ENCODE data around the gene CITED2.

CITED2 gene

DNA sequence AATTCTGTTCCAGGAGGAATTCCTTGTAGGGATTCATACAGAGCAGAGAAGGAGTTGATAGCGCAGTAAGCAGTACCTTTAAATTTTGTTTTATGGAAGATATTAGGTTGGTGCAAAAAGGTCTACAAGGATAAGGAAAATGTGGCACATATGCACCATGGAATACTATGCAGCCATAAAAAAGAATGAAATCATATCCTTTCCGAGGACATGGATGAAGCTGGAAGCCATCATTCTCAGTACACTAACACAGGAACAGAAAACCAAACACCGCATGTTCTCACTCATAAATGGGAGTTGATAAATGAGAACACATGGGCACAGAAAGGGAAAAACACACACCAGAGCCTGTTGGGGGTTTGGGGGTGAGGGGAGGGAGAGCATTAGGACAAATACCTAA lies 45.2 kb downstream of the CITED2 start:
- H3K36me3 Mint-ChIP-seq (ENCODE audit: insufficient read depth), result no peaks in the 10 kb centered on the region

DNA sequence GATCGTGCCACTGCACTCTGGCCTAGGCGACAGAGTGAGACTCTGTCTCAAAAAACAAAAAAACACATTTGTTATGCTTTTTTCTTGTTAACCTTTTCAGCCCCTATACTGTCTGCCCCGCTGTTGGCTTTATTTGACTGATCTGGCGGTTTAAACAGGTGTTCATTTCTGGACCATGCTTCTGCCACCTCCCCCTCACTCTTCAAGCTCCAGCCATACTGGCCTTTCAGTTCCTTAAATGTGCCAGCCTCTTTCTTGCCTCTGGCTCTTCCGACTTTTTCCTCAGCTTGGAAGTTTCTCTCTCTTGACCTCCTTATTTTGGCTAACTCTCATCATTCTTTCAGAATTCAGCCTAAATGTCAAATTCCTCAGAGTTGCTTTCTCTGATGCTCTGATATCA lies 47.4 kb downstream of the CITED2 start:
- H3K4me1 Mint-ChIP-seq, result peaks cover 37% of the 10 kb centered on the region
- peaks cover 6% of the 10 kb centered on the region for H3K36me3 Mint-ChIP-seq (ENCODE audit: insufficient read depth)
- no peak overlapping the region for H3K4me3 Mint-ChIP-seq
- no peaks in the 10 kb centered on the region for H3K9me3 Mint-ChIP-seq
- no peak for DNase-seq (ENCODE audit: low spot score in 2 of 2)
- no peaks in the 10 kb centered on the region for H3K27me3 Mint-ChIP-seq
- peak overlapping the region; percentile 11 for H3K27ac Mint-ChIP-seq (ENCODE audit: low read depth)
- no peak for ATAC-seq (replicated peaks; ENCODE audit: extremely low read depth, poor library complexity, severe bottlenecking)

More for the DNA sequence above, 45.2 kb downstream of the CITED2 start:
- Mint-ChIP-seq H3K4me3 (no peak overlapping the region), H3K9me3 (no peaks in the 10 kb centered on the region), H3K27me3 (no peaks in the 10 kb centered on the region), H3K27ac (ENCODE audit: low read depth) (no peak overlapping the region), H3K4me1 (peaks cover 16% of the 10 kb centered on the region)
- ATAC-seq (replicated peaks; ENCODE audit: extremely low read depth, poor library complexity, severe bottlenecking) (no peak), DNase-seq (ENCODE audit: low spot score in 2 of 2) (no peak)

- Mint-ChIP-seq H3K27ac (ENCODE audit: low read depth) (peak overlapping the region; percentile 97), H3K4me1 (peaks cover 37% of the 10 kb centered on the region), H3K4me3 (no peak overlapping the region), H3K27me3 (no peaks in the 10 kb centered on the region), H3K36me3 (ENCODE audit: insufficient read depth) (peaks cover 6% of the 10 kb centered on the region), H3K9me3 (no peaks in the 10 kb centered on the region)
- ATAC-seq (replicated peaks; ENCODE audit: extremely low read depth, poor library complexity, severe bottlenecking), result no peak
- no peak for DNase-seq (ENCODE audit: low spot score in 2 of 2)
These were observed 48.8 kb downstream of the CITED2 start for GRCh38 chr6:139325686-139326085.

- H3K27ac Mint-ChIP-seq (ENCODE audit: low read depth), result peak overlapping the region; percentile 97
- no peak for ATAC-seq (replicated peaks; ENCODE audit: extremely low read depth, poor library complexity, severe bottlenecking)
- H3K9me3 Mint-ChIP-seq, result no peaks in the 10 kb centered on the region
- peaks cover 37% of the 10 kb centered on the region for H3K4me1 Mint-ChIP-seq
- peaks cover 6% of the 10 kb centered on the region for H3K36me3 Mint-ChIP-seq (ENCODE audit: insufficient read depth)
- no peaks in the 10 kb centered on the region for H3K27me3 Mint-ChIP-seq
- no peak for DNase-seq (ENCODE audit: low spot score in 2 of 2)
- H3K4me3 Mint-ChIP-seq, result no peak overlapping the region
These were observed 49.3 kb downstream of the CITED2 start for GRCh38 chr6:139325125-139325524.

DNA sequence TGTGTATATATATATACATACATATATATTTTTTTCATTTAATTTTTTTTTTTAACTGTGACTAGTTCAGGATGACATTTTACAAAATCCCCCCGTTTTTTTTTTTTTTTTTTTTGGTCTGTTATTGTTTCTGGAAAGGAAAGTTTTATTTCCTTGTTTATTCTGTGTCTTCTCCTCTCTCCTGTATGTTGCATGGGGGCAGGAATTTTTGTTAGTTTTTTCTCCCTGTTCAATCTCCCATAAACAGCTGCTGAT lies 50.2 kb downstream of the CITED2 start:
- DNase-seq (ENCODE audit: low spot score in 2 of 2) (no peak), ATAC-seq (replicated peaks; ENCODE audit: extremely low read depth, poor library complexity, severe bottlenecking) (no peak)
- Mint-ChIP-seq H3K27ac (ENCODE audit: low read depth) (peak overlapping the region; percentile 97), H3K27me3 (no peaks in the 10 kb centered on the region), H3K9me3 (no peaks in the 10 kb centered on the region), H3K4me3 (peak overlapping the region; percentile 79), H3K4me1 (peaks cover 37% of the 10 kb centered on the region), H3K36me3 (ENCODE audit: insufficient read depth) (peaks cover 6% of the 10 kb centered on the region)

DNA sequence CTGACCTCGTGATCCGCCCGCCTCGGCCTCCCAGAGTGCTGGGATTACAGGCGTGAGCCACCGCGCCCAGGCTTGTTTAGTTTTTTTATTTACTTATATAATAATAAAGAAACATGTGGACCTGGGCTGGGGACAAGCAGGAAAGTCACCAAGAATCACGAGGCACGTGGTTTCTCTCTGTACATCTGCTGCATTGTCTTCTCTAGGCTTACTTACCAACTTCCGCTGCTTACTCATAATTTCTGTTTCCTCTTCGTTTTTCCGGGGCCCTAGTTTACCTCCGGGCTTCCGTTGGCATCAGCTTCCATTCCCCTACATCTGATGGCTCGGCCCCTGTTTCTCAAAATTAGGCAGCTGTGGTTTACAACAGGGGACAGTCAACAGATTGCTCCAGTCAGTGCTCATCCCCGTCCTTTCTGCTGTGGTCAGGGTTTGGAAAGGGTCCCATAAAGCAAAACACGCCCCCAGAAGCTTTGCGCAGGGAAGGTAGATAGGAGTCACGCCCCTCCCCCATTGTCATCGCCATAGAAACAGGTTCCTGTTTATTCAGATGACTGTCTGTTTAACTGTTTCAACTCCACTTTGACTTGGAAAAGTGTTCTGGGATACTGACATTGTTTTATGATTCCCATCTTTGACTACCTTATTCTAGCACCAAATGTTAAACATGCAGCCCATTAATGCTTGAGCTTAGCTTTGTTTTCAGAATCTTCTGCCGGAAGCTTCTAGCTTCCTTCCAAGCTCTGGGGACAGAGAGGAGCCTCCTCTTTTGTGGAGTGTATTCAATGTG lies 50.7 kb downstream of the CITED2 start:
- no peaks in the 10 kb centered on the region for H3K27me3 Mint-ChIP-seq

More for the DNA sequence above, 50.7 kb downstream of the CITED2 start:
- peaks cover 6% of the 10 kb centered on the region for H3K36me3 Mint-ChIP-seq (ENCODE audit: insufficient read depth)
- H3K9me3 Mint-ChIP-seq, result no peaks in the 10 kb centered on the region
- peak overlapping the region; percentile 97 for H3K27ac Mint-ChIP-seq (ENCODE audit: low read depth)
- peaks cover 37% of the 10 kb centered on the region for H3K4me1 Mint-ChIP-seq
- ATAC-seq (replicated peaks; ENCODE audit: extremely low read depth, poor library complexity, severe bottlenecking) (peak; percentile 90), DNase-seq (ENCODE audit: low spot score in 2 of 2) (peak; percentile 55 to 73)
- peak overlapping the region; percentile 79 for H3K4me3 Mint-ChIP-seq
